ENCODE measurements around the gene KRTAP4-5. TPM values are rescaled to one million over a fixed set of nuclear protein-coding genes. Genes with fewer than 3 reads are reported as not detected.
A peak's percentile ranks its signal among the peaks of the same experiment; 100 is the strongest.
"Not testable (repeated sequence)": the region's sequence is repeated elsewhere in the genome, so short reads cannot be mapped to it uniquely, and the experiment has no call there.

KRTAP4-5 gene
- total RNA-seq, 3 donors from 2014 or later = not detected

DNA sequence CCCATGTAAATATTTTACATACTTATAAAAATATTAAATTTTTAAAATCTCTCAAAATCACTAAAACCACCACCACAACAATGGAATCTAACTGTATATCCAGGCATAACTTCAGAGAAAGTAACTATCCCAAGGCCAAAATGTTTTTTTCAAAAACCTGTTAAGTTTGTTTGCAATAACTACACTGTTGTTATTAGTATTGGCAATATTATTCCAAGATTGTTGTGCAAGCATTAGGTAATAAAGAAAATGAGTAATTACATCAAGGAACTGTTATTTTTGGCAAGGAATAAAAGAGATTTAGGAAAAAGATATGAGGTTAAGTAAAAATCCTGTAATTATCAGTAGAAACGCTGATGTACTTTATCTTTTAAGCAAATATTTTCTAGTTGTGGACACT lies 22.3 kb downstream of the KRTAP4-5 start:
- Histone ChIP-seq H3K4me3 (no peak overlapping the region), H3K9me3 (no peaks in the 10 kb centered on the region), H3K36me3 (ENCODE audit: low read depth) (no peaks in the 10 kb centered on the region), H3K4me1 (ENCODE audit: low read depth) (no peaks in the 10 kb centered on the region)
- intact Hi-C loops (cut with DNase I, micrococcal nuclease) = no loop called here
- no peak for ATAC-seq
- TF ChIP-seq, protein P1, sequence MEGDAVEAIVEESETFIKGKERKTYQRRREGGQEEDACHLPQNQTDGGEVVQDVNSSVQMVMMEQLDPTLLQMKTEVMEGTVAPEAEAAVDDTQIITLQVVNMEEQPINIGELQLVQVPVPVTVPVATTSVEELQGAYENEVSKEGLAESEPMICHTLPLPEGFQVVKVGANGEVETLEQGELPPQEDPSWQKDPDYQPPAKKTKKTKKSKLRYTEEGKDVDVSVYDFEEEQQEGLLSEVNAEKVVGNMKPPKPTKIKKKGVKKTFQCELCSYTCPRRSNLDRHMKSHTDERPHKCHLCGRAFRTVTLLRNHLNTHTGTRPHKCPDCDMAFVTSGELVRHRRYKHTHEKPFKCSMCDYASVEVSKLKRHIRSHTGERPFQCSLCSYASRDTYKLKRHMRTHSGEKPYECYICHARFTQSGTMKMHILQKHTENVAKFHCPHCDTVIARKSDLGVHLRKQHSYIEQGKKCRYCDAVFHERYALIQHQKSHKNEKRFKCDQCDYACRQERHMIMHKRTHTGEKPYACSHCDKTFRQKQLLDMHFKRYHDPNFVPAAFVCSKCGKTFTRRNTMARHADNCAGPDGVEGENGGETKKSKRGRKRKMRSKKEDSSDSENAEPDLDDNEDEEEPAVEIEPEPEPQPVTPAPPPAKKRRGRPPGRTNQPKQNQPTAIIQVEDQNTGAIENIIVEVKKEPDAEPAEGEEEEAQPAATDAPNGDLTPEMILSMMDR (IDR thresholded peaks at IDR 0.05) = no peak
- no peak for DNase-seq

GRCh38 chr17:41126412-41126811 lies 23.2 kb downstream of the KRTAP4-5 start:
- H3K36me3 ChIP-seq (ENCODE audit: low read depth) = no peaks in the 10 kb centered on the region
- no peaks in the 10 kb centered on the region for H3K4me1 ChIP-seq (ENCODE audit: low read depth)
- H3K4me3 ChIP-seq = no peak overlapping the region
- H3K9me3 ChIP-seq = no peaks in the 10 kb centered on the region
- ATAC-seq (no peak), DNase-seq (no peak)
- intact Hi-C loops (cut with DNase I, micrococcal nuclease) = no loop called here
- TF ChIP-seq, protein P1 (IDR thresholded peaks at IDR 0.05) = no peak

GRCh38 chr17:41125064-41125463 lies 24.6 kb downstream of the KRTAP4-5 start:
- ATAC-seq (no peak), DNase-seq (no peak)
- no peak overlapping the region for H3K4me3 ChIP-seq
- intact Hi-C loops (cut with DNase I, micrococcal nuclease) = no loop called here
- no peaks in the 10 kb centered on the region for H3K9me3 ChIP-seq
- no peaks in the 10 kb centered on the region for H3K4me1 ChIP-seq (ENCODE audit: low read depth)
- TF ChIP-seq, protein P1 (IDR thresholded peaks at IDR 0.05) = no peak
- no peaks in the 10 kb centered on the region for H3K36me3 ChIP-seq (ENCODE audit: low read depth)

- H3K4me3 ChIP-seq; H3K4me1 ChIP-seq (ENCODE audit: low read depth); H3K36me3 ChIP-seq (ENCODE audit: low read depth); H3K9me3 ChIP-seq; ATAC-seq; intact Hi-C loops (cut with DNase I, micrococcal nuclease); DNase-seq: not testable (repeated sequence)
Observed at GRCh38 chr17:41123991-41124371, 25.6 kb downstream of the KRTAP4-5 start, which contains the start of gene KRTAP4-12. Gene KRTAP4-12 (minus strand): TSS chr17:41124182. CDS start chr17:41124122, 60 bp downstream.

DNA sequence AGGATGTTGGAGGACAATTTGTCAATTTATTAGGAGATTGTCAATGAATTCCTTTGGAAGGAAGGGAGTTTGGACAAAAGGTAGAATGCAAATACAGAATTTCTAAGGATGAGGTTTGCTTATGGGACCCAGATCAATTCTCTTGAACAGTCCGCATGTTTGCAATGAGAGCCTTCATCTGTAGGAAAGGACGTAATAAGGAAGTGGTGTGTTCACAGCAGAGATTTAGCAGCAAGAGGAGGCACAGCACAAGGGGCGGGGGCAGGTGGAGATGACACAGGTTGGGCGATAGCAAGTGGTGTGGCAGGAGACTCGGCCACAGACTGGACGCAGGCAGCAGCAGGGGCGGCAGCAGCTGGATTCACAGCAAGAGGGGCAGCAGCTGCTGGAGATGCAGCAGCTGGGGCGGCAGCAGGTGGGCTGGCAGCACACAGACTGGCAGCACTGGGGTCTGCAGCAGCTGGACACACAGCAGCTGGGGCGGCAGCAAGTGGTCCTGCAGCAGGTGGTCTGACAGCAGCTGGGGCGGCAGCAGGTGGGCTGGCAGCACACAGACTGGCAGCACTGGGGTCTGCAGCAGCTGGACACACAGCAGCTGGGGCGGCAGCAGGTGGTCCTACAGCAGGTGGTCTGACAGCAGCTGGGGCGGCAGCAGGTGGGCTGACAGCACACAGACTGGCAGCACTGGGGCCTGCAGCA lies 26.2 kb downstream of the KRTAP4-5 start:
- DNase-seq; H3K36me3 ChIP-seq (ENCODE audit: low read depth); intact Hi-C loops (cut with DNase I, micrococcal nuclease); H3K9me3 ChIP-seq; H3K4me3 ChIP-seq; ATAC-seq; H3K4me1 ChIP-seq (ENCODE audit: low read depth): not testable (repeated sequence)

DNA sequence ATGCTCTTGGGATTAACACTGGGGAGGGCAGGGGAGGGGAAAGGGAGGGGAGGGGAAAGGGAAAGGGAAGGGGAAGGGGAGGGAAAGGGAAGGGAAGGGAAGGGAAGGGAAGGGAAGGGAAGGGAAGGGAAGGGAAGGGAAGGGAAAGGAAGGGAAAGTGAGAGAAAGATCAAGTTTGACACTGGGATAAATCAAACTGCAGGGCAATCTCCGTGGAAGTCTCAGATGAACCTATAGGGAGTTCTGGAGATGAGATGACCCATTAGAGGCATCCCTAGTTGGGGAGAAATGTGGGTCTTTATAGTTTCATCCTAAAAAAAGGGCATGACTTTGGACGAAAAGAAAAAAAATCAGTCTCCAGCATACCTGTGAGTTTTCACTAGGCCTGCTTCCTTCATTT lies 27.9 kb downstream of the KRTAP4-5 start:
- H3K9me3 ChIP-seq = no peaks in the 10 kb centered on the region
- intact Hi-C loops (cut with DNase I, micrococcal nuclease) = no loop called here
- no peaks in the 10 kb centered on the region for H3K4me1 ChIP-seq (ENCODE audit: low read depth)
- ATAC-seq = no peak
- no peak for DNase-seq
- TF ChIP-seq, protein P1 (IDR thresholded peaks at IDR 0.05) = no peak
- H3K36me3 ChIP-seq (ENCODE audit: low read depth) = no peaks in the 10 kb centered on the region
- no peak overlapping the region for H3K4me3 ChIP-seq

GRCh38 chr17:41119696-41120690 lies 29.6 kb downstream of the KRTAP4-5 start:
- H3K36me3 ChIP-seq (ENCODE audit: low read depth); H3K9me3 ChIP-seq; intact Hi-C loops (cut with DNase I, micrococcal nuclease); H3K4me3 ChIP-seq; H3K4me1 ChIP-seq (ENCODE audit: low read depth): not testable (repeated sequence)
- peak in 1 of 3 donors; percentile 5 for DNase-seq
- ATAC-seq = peak; percentile 44
